ENCODE results near the gene LRRC1. TPM values are rescaled to one million over a fixed set of nuclear protein-coding genes. Genes with fewer than 3 reads are reported as not detected.

LRRC1 gene
- total RNA-seq, 4 donors from 2014 or later, result 71.0 to 151 (median 91.6) TPM

DNA sequence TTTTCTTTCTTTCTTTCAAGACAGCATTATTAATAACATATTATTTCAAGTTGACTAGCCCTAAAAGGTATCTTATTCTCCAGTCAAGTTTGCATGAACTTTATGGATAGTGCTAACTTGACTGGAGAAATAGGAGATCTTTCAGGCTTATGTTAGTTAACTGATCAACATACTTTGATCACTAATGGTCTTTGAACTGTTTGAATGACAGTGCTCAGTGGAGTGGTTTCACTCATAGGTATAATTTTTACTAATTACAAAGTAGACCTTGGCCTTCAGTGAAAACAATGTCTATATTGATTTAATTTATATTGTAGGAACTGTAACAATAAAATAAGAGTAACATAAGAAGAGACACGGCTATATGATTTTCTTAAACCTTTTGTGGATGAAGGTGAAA lies 8.0 kb upstream of the LRRC1 start:
- in situ Hi-C loops (cut with MboI; ENCODE audit: low pct_ligation_motif_present in 1 of 4, low pct_unique_long_range_greater_than_20kb in 1 of 4, low sequenced_read_pairs in 3 of 4) (loop anchor here in 1 of 4 donors (25.0 kb wide), 1 partner anchor 175 kb away; no protein-coding TSS in a partner anchor), intact Hi-C loops (cut with DNase I; ENCODE audit: low total_unique reads) (no loop called here)
- no peak overlapping the region for H3K4me3 ChIP-seq
- peaks cover 7 to 13% of the 10 kb centered on the region in 2 donors for H3K9me3 ChIP-seq
- TF ChIP-seq EP300 (IDR thresholded peaks at IDR 0.05; ENCODE audit: low read depth) (no peak), POLR2A (IDR thresholded peaks at IDR 0.05) (no peak), POLR2AphosphoS5 (IDR thresholded peaks at IDR 0.05) (no peak)
- TF ChIP-seq, protein P1, sequence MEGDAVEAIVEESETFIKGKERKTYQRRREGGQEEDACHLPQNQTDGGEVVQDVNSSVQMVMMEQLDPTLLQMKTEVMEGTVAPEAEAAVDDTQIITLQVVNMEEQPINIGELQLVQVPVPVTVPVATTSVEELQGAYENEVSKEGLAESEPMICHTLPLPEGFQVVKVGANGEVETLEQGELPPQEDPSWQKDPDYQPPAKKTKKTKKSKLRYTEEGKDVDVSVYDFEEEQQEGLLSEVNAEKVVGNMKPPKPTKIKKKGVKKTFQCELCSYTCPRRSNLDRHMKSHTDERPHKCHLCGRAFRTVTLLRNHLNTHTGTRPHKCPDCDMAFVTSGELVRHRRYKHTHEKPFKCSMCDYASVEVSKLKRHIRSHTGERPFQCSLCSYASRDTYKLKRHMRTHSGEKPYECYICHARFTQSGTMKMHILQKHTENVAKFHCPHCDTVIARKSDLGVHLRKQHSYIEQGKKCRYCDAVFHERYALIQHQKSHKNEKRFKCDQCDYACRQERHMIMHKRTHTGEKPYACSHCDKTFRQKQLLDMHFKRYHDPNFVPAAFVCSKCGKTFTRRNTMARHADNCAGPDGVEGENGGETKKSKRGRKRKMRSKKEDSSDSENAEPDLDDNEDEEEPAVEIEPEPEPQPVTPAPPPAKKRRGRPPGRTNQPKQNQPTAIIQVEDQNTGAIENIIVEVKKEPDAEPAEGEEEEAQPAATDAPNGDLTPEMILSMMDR (IDR thresholded peaks at IDR 0.05), result no peak
- H3K27ac ChIP-seq, result no peak overlapping the region
- 80 to 90% methylated on average over 1 of the region's 1 CpG for WGBS, 2 donors (ENCODE audit: low coverage in 1 of 2)
- H3K27me3 ChIP-seq, result no peaks in the 10 kb centered on the region
- H3K36me3 ChIP-seq, result no peaks in the 10 kb centered on the region
- DNase-seq, result no peak
- H3K4me1 ChIP-seq, result no peaks in the 10 kb centered on the region

- TF ChIP-seq POLR2AphosphoS5 (IDR thresholded peaks at IDR 0.05), result no peak
- TF ChIP-seq EP300 (IDR thresholded peaks at IDR 0.05; ENCODE audit: low read depth), result no peak
- TF ChIP-seq POLR2A (IDR thresholded peaks at IDR 0.05), result no peak
- TF ChIP-seq, protein P1 (IDR thresholded peaks at IDR 0.05), result no peak
- in situ Hi-C loops (cut with MboI; ENCODE audit: low pct_ligation_motif_present in 1 of 4, low pct_unique_long_range_greater_than_20kb in 1 of 4, low sequenced_read_pairs in 3 of 4), result loop anchor here in 3 of 4 donors (5.0 to 25.0 kb wide), 3 partner anchors 164 to 171 kb away; no protein-coding TSS in a partner anchor
- intact Hi-C loops (cut with DNase I; ENCODE audit: low total_unique reads), result no loop called here
Observed at GRCh38 chr6:53790886-53791285, 3.9 kb upstream of the LRRC1 start.

DNA sequence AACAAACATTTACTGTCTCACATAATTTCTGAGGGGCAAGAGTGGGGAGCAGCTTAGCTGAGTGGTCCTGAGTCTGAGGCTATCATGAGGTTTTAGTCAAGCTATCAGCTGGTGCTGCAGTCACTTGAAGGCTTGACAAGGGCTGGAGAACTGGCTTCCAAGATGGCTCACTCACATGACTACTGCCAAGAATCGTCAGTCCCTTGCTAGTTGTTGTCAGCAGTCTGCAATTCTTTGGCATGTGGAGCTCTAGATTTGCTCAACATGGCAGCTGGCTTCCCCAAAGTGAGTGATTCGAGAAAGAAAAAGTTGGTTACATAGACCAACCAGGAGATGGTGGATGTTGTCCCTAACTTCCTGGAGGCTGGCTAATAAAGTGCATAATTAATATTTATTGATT lies 2.8 kb upstream of the LRRC1 start:
- H3K27ac ChIP-seq, result no peak overlapping the region
- 46 to 83% methylated on average over 2 of the region's 2 CpGs for WGBS, 2 donors (ENCODE audit: low coverage in 1 of 2)
- TF ChIP-seq, protein P1 (IDR thresholded peaks at IDR 0.05), result no peak
- TF ChIP-seq EP300 (IDR thresholded peaks at IDR 0.05; ENCODE audit: low read depth) (no peak), POLR2A (IDR thresholded peaks at IDR 0.05) (no peak), POLR2AphosphoS5 (IDR thresholded peaks at IDR 0.05) (no peak)
- no peak overlapping the region for H3K4me3 ChIP-seq
- intact Hi-C loops (cut with DNase I; ENCODE audit: low total_unique reads) (no loop called here), in situ Hi-C loops (cut with MboI; ENCODE audit: low pct_ligation_motif_present in 1 of 4, low pct_unique_long_range_greater_than_20kb in 1 of 4, low sequenced_read_pairs in 3 of 4) (loop anchor here in 3 of 4 donors (5.0 to 25.0 kb wide), 3 partner anchors 163 to 170 kb away; no protein-coding TSS in a partner anchor)
- H3K9me3 ChIP-seq, result peaks cover 7 to 13% of the 10 kb centered on the region in 2 donors
- no peaks in the 10 kb centered on the region for H3K36me3 ChIP-seq
- no peak for DNase-seq
- peaks cover 0 to 31% (median 10%) of the 10 kb centered on the region in 4 donors for H3K4me1 ChIP-seq
- H3K27me3 ChIP-seq, result no peaks in the 10 kb centered on the region

More at GRCh38 chr6:53790886-53791285, 3.9 kb upstream of the LRRC1 start:
- Histone ChIP-seq H3K9me3 (peaks cover 7 to 13% of the 10 kb centered on the region in 2 donors), H3K27ac (no peak overlapping the region), H3K36me3 (no peaks in the 10 kb centered on the region), H3K4me1 (peaks cover 0 to 21% (median 3%) of the 10 kb centered on the region in 4 donors), H3K27me3 (no peaks in the 10 kb centered on the region), H3K4me3 (no peak overlapping the region)
- DNase-seq, result no peak
- 69 to 84% methylated on average over 2 of the region's 2 CpGs for WGBS, 2 donors (ENCODE audit: low coverage in 1 of 2)

GRCh38 chr6:53792973-53793317 lies 1.9 kb upstream of the LRRC1 start:
- H3K27ac ChIP-seq, result peak overlapping the region in 3 of 4 donors; percentile 85 to 89 (median 88)
- peak overlapping the region in 3 of 4 donors; percentile 74 to 94 (median 87) for H3K4me3 ChIP-seq
- H3K9me3 ChIP-seq, result peaks cover 4 to 13% of the 10 kb centered on the region in 2 donors
- TF ChIP-seq, protein P1 (IDR thresholded peaks at IDR 0.05), result no peak
- TF ChIP-seq POLR2AphosphoS5 (IDR thresholded peaks at IDR 0.05) (no peak), POLR2A (IDR thresholded peaks at IDR 0.05) (no peak), EP300 (IDR thresholded peaks at IDR 0.05; ENCODE audit: low read depth) (no peak)
- no peaks in the 10 kb centered on the region for H3K36me3 ChIP-seq
- peaks cover 0 to 38% (median 15%) of the 10 kb centered on the region in 4 donors for H3K4me1 ChIP-seq
- 36 to 63% methylated on average over 3 of the region's 3 CpGs for WGBS, 2 donors (ENCODE audit: low coverage in 1 of 2)
- H3K27me3 ChIP-seq, result no peaks in the 10 kb centered on the region
- in situ Hi-C loops (cut with MboI; ENCODE audit: low pct_ligation_motif_present in 1 of 4, low pct_unique_long_range_greater_than_20kb in 1 of 4, low sequenced_read_pairs in 3 of 4), result loop anchor here in 3 of 4 donors (5.0 to 25.0 kb wide), 3 partner anchors 162 to 169 kb away; no protein-coding TSS in a partner anchor
- intact Hi-C loops (cut with DNase I; ENCODE audit: low total_unique reads), result no loop called here
- no peak for DNase-seq
